GM19238 (cell line): Measurements from ENCODE around the gene RIC8A.
"Not testable (repeated sequence)": the region's sequence is repeated elsewhere in the genome, so short reads cannot be mapped to it uniquely, and the experiment has no call there.

Experiments
- DNase-seq: peaks from one replicate; pipeline ENCODE4 v3.0.0; 2011; ENCODE audit warnings: low spot score; ENCODE audit not compliant: insufficient read length

Gene RIC8A

GRCh38 chr11:217704-218103 lies 10.2 kb downstream of the RIC8A start:
- DNase-seq, result no peak

GRCh38 chr11:218815-219593 lies 11.5 kb downstream of the RIC8A start:
- DNase-seq, result no peak

GRCh38 chr11:220641-221215 lies 13.2 kb downstream of the RIC8A start:
- not testable (repeated sequence) for DNase-seq

GRCh38 chr11:221539-221938 lies 14.0 kb downstream of the RIC8A start:
- DNase-seq, result no peak

- no peak for DNase-seq
Measured at GRCh38 chr11:221998-222789, 14.7 kb downstream of the RIC8A start.

- DNase-seq, result no peak
Measured at GRCh38 chr11:223026-223789, 15.7 kb downstream of the RIC8A start.

GRCh38 chr11:223884-224283 lies 16.4 kb downstream of the RIC8A start:
- DNase-seq, result no peak

- DNase-seq, result no peak
Measured at GRCh38 chr11:224424-224823, 16.9 kb downstream of the RIC8A start.

GRCh38 chr11:225734-226453 lies 18.4 kb downstream of the RIC8A start:
- no peak for DNase-seq

- no peak for DNase-seq
Measured at GRCh38 chr11:227824-228379, 20.4 kb downstream of the RIC8A start.

GRCh38 chr11:230431-230830 lies 22.9 kb downstream of the RIC8A start:
- DNase-seq, result no peak

- no peak for DNase-seq
Measured at GRCh38 chr11:232783-233565, 25.5 kb downstream of the RIC8A start.

- DNase-seq, result no peak
Measured at GRCh38 chr11:235180-235579, 27.7 kb downstream of the RIC8A start.

GRCh38 chr11:235609-235996 lies 28.1 kb downstream of the RIC8A start:
- no peak for DNase-seq

- DNase-seq, result peak; percentile 96
Measured at GRCh38 chr11:235997-236773, 28.7 kb downstream of the RIC8A start, which contains the start of gene SIRT3. SIRT3 (minus strand) TSS chr11:236342; CDS start chr11:236328, 14 bp downstream.

- DNase-seq, result peak; percentile 93
Measured at GRCh38 chr11:236774-237767, 29.6 kb downstream of the RIC8A start, which contains the start of gene PSMD13. PSMD13 (plus strand) TSS chr11:236976; CDS start chr11:237050, 74 bp downstream.

GRCh38 chr11:238346-238745 lies 30.8 kb downstream of the RIC8A start:
- not testable (repeated sequence) for DNase-seq

GRCh38 chr11:240315-240714 lies 32.8 kb downstream of the RIC8A start:
- no peak for DNase-seq
